SK-N-SH (cell line): ENCODE measurements around the gene DZIP3.

ENCODE experiments used
- CHD2 ChIP-seq: fragments of 150-350 bp; IDR thresholded peaks from 2 replicates; pipeline ENCODE4 v1.6.1; 2018; ENCODE audit warnings: low read length; ENCODE audit not compliant: partially characterized antibody
- EZH2phosphoT487 ChIP-seq: fragments of 200-600 bp; sonication (generic); IDR thresholded peaks from 2 replicates; pipeline ENCODE4 v1.6.1; 2017; ENCODE audit warnings: low read depth, mixed run types, mild to moderate bottlenecking, antibody characterized with exemption, moderate library complexity, borderline replicate concordance
- FOXM1 ChIP-seq: IDR thresholded peaks from 2 replicates; pipeline ENCODE4 v1.4.0; 2012; ENCODE audit warnings: low read depth, mild to moderate bottlenecking
- MEF2A ChIP-seq: IDR thresholded peaks from 2 replicates; pipeline ENCODE4 v1.4.0; 2012; ENCODE audit warnings: low read depth, borderline replicate concordance
- POLR2AphosphoS5 ChIP-seq: IDR thresholded peaks from 2 replicates; pipeline ENCODE4 v1.6.1; 2012; ENCODE audit warnings: low read depth, low read length
- RFX5 ChIP-seq: IDR thresholded peaks from 2 replicates; pipeline ENCODE4 v1.6.1; 2012; ENCODE audit warnings: mild to moderate bottlenecking, improper control_type of control experiment, low read length
- TCF12 ChIP-seq: IDR thresholded peaks from 2 replicates; pipeline ENCODE4 v1.4.0; 2012
- TEAD4 ChIP-seq: IDR thresholded peaks from 2 replicates; pipeline ENCODE4 v1.4.0; 2012; ENCODE audit warnings: mild to moderate bottlenecking, borderline replicate concordance; ENCODE audit not compliant: insufficient read depth
- YY1 ChIP-seq: IDR thresholded peaks from 2 replicates; pipeline ENCODE4 v1.4.0; 2012; ENCODE audit warnings: low read depth, mild to moderate bottlenecking
- TF ChIP-seq, protein P1 (sequence below): fragments of 200-600 bp; sonication (generic); IDR thresholded peaks from 2 replicates; pipeline ENCODE4 v1.6.1; 2017; ENCODE audit warnings: antibody characterized with exemption, mild to moderate bottlenecking, moderate library complexity
- TF ChIP-seq, protein P2 (sequence below): IDR thresholded peaks from 2 replicates; pipeline ENCODE4 v1.4.0; 2012; ENCODE audit warnings: low read depth
- TF ChIP-seq, protein P3 (sequence below): fragments of 150-350 bp; IDR thresholded peaks from 2 replicates; pipeline ENCODE4 v1.6.1; 2017; ENCODE audit warnings: antibody characterized with exemption, low read length, low read depth, borderline replicate concordance
- TF ChIP-seq, protein P4 (sequence below): fragments of 150-350 bp; IDR thresholded peaks from 2 replicates; pipeline ENCODE4 v1.6.1; 2016; ENCODE audit warnings: mild to moderate bottlenecking, low read depth, low read length

DNA sequence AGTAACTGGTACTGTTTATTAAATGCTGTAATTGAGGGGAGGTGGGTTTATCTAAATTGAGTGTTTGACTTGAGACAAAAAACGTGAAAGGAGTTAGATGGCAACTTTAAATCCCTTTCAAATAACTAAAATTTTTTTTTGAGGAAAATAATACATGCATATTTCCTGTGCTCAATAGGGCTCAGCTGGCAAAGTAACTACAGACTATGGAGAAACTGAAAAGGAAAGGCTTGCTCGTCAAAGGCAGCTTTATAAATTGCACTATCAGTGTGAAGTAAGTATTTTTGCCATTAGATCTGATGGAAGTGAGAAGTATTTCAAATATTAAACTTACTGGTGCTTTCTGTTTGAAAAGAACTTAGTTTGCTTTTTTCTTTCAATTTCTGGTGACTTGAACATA, 72.2 kb downstream of the DZIP3 start:
- TF ChIP-seq, protein P1, sequence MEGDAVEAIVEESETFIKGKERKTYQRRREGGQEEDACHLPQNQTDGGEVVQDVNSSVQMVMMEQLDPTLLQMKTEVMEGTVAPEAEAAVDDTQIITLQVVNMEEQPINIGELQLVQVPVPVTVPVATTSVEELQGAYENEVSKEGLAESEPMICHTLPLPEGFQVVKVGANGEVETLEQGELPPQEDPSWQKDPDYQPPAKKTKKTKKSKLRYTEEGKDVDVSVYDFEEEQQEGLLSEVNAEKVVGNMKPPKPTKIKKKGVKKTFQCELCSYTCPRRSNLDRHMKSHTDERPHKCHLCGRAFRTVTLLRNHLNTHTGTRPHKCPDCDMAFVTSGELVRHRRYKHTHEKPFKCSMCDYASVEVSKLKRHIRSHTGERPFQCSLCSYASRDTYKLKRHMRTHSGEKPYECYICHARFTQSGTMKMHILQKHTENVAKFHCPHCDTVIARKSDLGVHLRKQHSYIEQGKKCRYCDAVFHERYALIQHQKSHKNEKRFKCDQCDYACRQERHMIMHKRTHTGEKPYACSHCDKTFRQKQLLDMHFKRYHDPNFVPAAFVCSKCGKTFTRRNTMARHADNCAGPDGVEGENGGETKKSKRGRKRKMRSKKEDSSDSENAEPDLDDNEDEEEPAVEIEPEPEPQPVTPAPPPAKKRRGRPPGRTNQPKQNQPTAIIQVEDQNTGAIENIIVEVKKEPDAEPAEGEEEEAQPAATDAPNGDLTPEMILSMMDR, result no peak
- no peak for TF ChIP-seq YY1
- TF ChIP-seq MEF2A, result no peak
- TF ChIP-seq CHD2, result no peak
- no peak for TF ChIP-seq TCF12
- TF ChIP-seq RFX5, result no peak
- TF ChIP-seq POLR2AphosphoS5, result no peak
- no peak for TF ChIP-seq TEAD4
- TF ChIP-seq, protein P2, sequence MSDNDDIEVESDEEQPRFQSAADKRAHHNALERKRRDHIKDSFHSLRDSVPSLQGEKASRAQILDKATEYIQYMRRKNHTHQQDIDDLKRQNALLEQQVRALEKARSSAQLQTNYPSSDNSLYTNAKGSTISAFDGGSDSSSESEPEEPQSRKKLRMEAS, result no peak
- TF ChIP-seq FOXM1, result no peak
- TF ChIP-seq EZH2phosphoT487, result no peak
- TF ChIP-seq, protein P3, sequence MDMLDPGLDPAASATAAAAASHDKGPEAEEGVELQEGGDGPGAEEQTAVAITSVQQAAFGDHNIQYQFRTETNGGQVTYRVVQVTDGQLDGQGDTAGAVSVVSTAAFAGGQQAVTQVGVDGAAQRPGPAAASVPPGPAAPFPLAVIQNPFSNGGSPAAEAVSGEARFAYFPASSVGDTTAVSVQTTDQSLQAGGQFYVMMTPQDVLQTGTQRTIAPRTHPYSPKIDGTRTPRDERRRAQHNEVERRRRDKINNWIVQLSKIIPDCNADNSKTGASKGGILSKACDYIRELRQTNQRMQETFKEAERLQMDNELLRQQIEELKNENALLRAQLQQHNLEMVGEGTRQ, result no peak
- TF ChIP-seq, protein P4, sequence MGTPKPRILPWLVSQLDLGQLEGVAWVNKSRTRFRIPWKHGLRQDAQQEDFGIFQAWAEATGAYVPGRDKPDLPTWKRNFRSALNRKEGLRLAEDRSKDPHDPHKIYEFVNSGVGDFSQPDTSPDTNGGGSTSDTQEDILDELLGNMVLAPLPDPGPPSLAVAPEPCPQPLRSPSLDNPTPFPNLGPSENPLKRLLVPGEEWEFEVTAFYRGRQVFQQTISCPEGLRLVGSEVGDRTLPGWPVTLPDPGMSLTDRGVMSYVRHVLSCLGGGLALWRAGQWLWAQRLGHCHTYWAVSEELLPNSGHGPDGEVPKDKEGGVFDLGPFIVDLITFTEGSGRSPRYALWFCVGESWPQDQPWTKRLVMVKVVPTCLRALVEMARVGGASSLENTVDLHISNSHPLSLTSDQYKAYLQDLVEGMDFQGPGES, result no peak
